ENCODE data around the gene RAE1.

RAE1 gene

GRCh38 chr20:57384953-57385761 lies 34.1 kb downstream of the RAE1 start:
- no peaks in the 10 kb centered on the region for H3K36me3 ChIP-seq (ENCODE audit: control insufficient read depth, insufficient read depth, low read length)
- H3K4me3 ChIP-seq (ENCODE audit: low read depth, low read length), result no peak overlapping the region
- H3K9ac ChIP-seq (ENCODE audit: low read depth, low read length), result no peak overlapping the region
- H3K4me1 ChIP-seq (ENCODE audit: control insufficient read depth, insufficient read depth, low read length), result no peaks in the 10 kb centered on the region
- H3K9me3 ChIP-seq (ENCODE audit: control insufficient read depth, insufficient read depth, low read length), result no peaks in the 10 kb centered on the region
- no peaks in the 10 kb centered on the region for H3K27me3 ChIP-seq (ENCODE audit: control insufficient read depth, insufficient read depth, low read length)

GRCh38 chr20:57385940-57386339 lies 34.9 kb downstream of the RAE1 start:
- Histone ChIP-seq H3K4me1 (ENCODE audit: control insufficient read depth, insufficient read depth, low read length) (no peaks in the 10 kb centered on the region), H3K36me3 (ENCODE audit: control insufficient read depth, insufficient read depth, low read length) (no peaks in the 10 kb centered on the region), H3K4me3 (ENCODE audit: low read depth, low read length) (no peak overlapping the region), H3K27me3 (ENCODE audit: control insufficient read depth, insufficient read depth, low read length) (no peaks in the 10 kb centered on the region), H3K9me3 (ENCODE audit: control insufficient read depth, insufficient read depth, low read length) (no peaks in the 10 kb centered on the region), H3K9ac (ENCODE audit: low read depth, low read length) (no peak overlapping the region)

GRCh38 chr20:57386762-57387161 lies 35.7 kb downstream of the RAE1 start:
- no peak overlapping the region for H3K9ac ChIP-seq (ENCODE audit: low read depth, low read length)
- H3K36me3 ChIP-seq (ENCODE audit: control insufficient read depth, insufficient read depth, low read length), result no peaks in the 10 kb centered on the region
- no peaks in the 10 kb centered on the region for H3K27me3 ChIP-seq (ENCODE audit: control insufficient read depth, insufficient read depth, low read length)
- H3K4me3 ChIP-seq (ENCODE audit: low read depth, low read length), result no peak overlapping the region
- no peaks in the 10 kb centered on the region for H3K4me1 ChIP-seq (ENCODE audit: control insufficient read depth, insufficient read depth, low read length)
- no peaks in the 10 kb centered on the region for H3K9me3 ChIP-seq (ENCODE audit: control insufficient read depth, insufficient read depth, low read length)

GRCh38 chr20:57387463-57387862 lies 36.4 kb downstream of the RAE1 start:
- Histone ChIP-seq H3K4me1 (ENCODE audit: control insufficient read depth, insufficient read depth, low read length) (no peaks in the 10 kb centered on the region), H3K4me3 (ENCODE audit: low read depth, low read length) (no peak overlapping the region), H3K27me3 (ENCODE audit: control insufficient read depth, insufficient read depth, low read length) (no peaks in the 10 kb centered on the region), H3K9ac (ENCODE audit: low read depth, low read length) (no peak overlapping the region), H3K36me3 (ENCODE audit: control insufficient read depth, insufficient read depth, low read length) (no peaks in the 10 kb centered on the region), H3K9me3 (ENCODE audit: control insufficient read depth, insufficient read depth, low read length) (no peaks in the 10 kb centered on the region)

- Histone ChIP-seq H3K4me3 (ENCODE audit: low read depth, low read length) (no peak overlapping the region), H3K9me3 (ENCODE audit: control insufficient read depth, insufficient read depth, low read length) (no peaks in the 10 kb centered on the region), H3K4me1 (ENCODE audit: control insufficient read depth, insufficient read depth, low read length) (no peaks in the 10 kb centered on the region), H3K9ac (ENCODE audit: low read depth, low read length) (no peak overlapping the region), H3K27me3 (ENCODE audit: control insufficient read depth, insufficient read depth, low read length) (no peaks in the 10 kb centered on the region), H3K36me3 (ENCODE audit: control insufficient read depth, insufficient read depth, low read length) (peaks cover 2% of the 10 kb centered on the region)
Measured at GRCh38 chr20:57387945-57388371, 36.9 kb downstream of the RAE1 start.

GRCh38 chr20:57388953-57389694 lies 38.1 kb downstream of the RAE1 start:
- no peaks in the 10 kb centered on the region for H3K4me1 ChIP-seq (ENCODE audit: control insufficient read depth, insufficient read depth, low read length)

GRCh38 chr20:57389695-57390603 lies 38.9 kb downstream of the RAE1 start:
- Histone ChIP-seq H3K27me3 (ENCODE audit: control insufficient read depth, insufficient read depth, low read length) (no peaks in the 10 kb centered on the region), H3K4me1 (ENCODE audit: control insufficient read depth, insufficient read depth, low read length) (peaks cover 2% of the 10 kb centered on the region), H3K9ac (ENCODE audit: low read depth, low read length) (peak overlapping the region; percentile 70), H3K36me3 (ENCODE audit: control insufficient read depth, insufficient read depth, low read length) (peaks cover 22% of the 10 kb centered on the region), H3K4me3 (ENCODE audit: low read depth, low read length) (peak overlapping the region; percentile 56), H3K9me3 (ENCODE audit: control insufficient read depth, insufficient read depth, low read length) (no peaks in the 10 kb centered on the region)

More at GRCh38 chr20:57388953-57389694, 38.1 kb downstream of the RAE1 start:
- peak overlapping the region; percentile 70 for H3K9ac ChIP-seq (ENCODE audit: low read depth, low read length)
- H3K36me3 ChIP-seq (ENCODE audit: control insufficient read depth, insufficient read depth, low read length), result peaks cover 13% of the 10 kb centered on the region
- H3K4me3 ChIP-seq (ENCODE audit: low read depth, low read length), result peak overlapping the region; percentile 56
- no peaks in the 10 kb centered on the region for H3K9me3 ChIP-seq (ENCODE audit: control insufficient read depth, insufficient read depth, low read length)
- H3K27me3 ChIP-seq (ENCODE audit: control insufficient read depth, insufficient read depth, low read length), result no peaks in the 10 kb centered on the region

GRCh38 chr20:57390604-57391438 lies 39.8 kb downstream of the RAE1 start, which contains the start of gene RBM38:
TSS of gene RBM38 (plus strand) at chr20:57391396. CDS start at chr20:57391582, 186 bp downstream.
- Histone ChIP-seq H3K4me3 (ENCODE audit: low read depth, low read length) (peak within 1 kb of the TSS; percentile 71), H3K9me3 (ENCODE audit: control insufficient read depth, insufficient read depth, low read length) (no peaks in the 10 kb centered on the region), H3K9ac (ENCODE audit: low read depth, low read length) (peak within 1 kb of the TSS; percentile 65), H3K36me3 (ENCODE audit: control insufficient read depth, insufficient read depth, low read length) (peaks cover 22% of the 10 kb centered on the region), H3K4me1 (ENCODE audit: control insufficient read depth, insufficient read depth, low read length) (peaks cover 2% of the 10 kb centered on the region), H3K27me3 (ENCODE audit: control insufficient read depth, insufficient read depth, low read length) (no peaks in the 10 kb centered on the region)

GRCh38 chr20:57391439-57392301 lies 40.6 kb downstream of the RAE1 start:
- no peaks in the 10 kb centered on the region for H3K27me3 ChIP-seq (ENCODE audit: control insufficient read depth, insufficient read depth, low read length)
- peak overlapping the region; percentile 71 for H3K4me3 ChIP-seq (ENCODE audit: low read depth, low read length)
- H3K4me1 ChIP-seq (ENCODE audit: control insufficient read depth, insufficient read depth, low read length), result peaks cover 2% of the 10 kb centered on the region
- H3K9me3 ChIP-seq (ENCODE audit: control insufficient read depth, insufficient read depth, low read length), result no peaks in the 10 kb centered on the region
- H3K9ac ChIP-seq (ENCODE audit: low read depth, low read length), result peak overlapping the region; percentile 54
- H3K36me3 ChIP-seq (ENCODE audit: control insufficient read depth, insufficient read depth, low read length), result peaks cover 28% of the 10 kb centered on the region

Data from iPS-15b (cell line).